ENCODE data around the gene HEATR5A. TPM values are rescaled to one million over a fixed set of nuclear protein-coding genes. Genes with fewer than 3 reads are reported as not detected.

HEATR5A gene
- polyA plus RNA-seq, 3 donors: 13.1 to 21.0 (median 16.8) TPM

DNA sequence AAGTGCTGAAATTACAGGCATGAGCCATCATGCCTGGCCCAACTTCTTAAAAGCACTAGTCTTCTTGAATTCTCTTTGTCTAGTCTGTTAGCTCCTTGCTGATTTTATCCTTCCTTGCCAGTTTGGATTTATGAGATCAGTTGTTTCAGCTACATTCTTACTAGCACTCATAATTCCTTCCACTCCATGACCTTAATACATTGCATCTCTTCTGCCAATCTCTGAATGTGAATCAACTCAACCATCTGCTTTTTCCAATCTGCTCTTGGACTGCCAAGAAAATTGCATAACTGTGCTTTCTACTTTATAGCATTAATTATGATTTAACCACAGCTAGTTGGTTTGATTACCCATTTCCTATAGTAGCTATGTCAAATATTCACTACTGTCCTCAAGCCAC, 14.9 kb upstream of the HEATR5A start:
- Histone ChIP-seq H3K9me3 (replicated peaks in 1 of 2; ENCODE audit: control insufficient read depth in 1 of 2, insufficient read depth in 1 of 2, low read length in 2 of 2) (no peaks in the 10 kb centered on the region), H3K27ac (ENCODE audit: low read depth in 1 of 2, low read length in 2 of 2) (no peak overlapping the region), H3K27me3 (ENCODE audit: control insufficient read depth in 2 of 2, insufficient read depth in 2 of 2, low read length in 2 of 2) (no peaks in the 10 kb centered on the region), H3K4me3 (replicated peaks in 1 of 3; ENCODE audit: low read depth in 2 of 3, low read length in 3 of 3) (no peak overlapping the region), H3K9ac (ENCODE audit: insufficient read depth, low read length, poor library complexity, severe bottlenecking) (no peak overlapping the region), H3K79me2 (ENCODE audit: insufficient read depth, low read length) (no peaks in the 10 kb centered on the region), H2AFZ (ENCODE audit: insufficient read depth, low read depth, low read length, poor library complexity, severe bottlenecking) (no peak overlapping the region), H3K4me1 (ENCODE audit: control insufficient read depth in 1 of 2, insufficient read depth in 2 of 2, low read length in 2 of 2) (no peaks in the 10 kb centered on the region), H3K4me2 (replicated peaks; ENCODE audit: extremely low read depth, low read length, poor library complexity, severe bottlenecking) (no peak overlapping the region), H3K36me3 (replicated peaks in 1 of 2; ENCODE audit: control insufficient read depth in 1 of 2, insufficient read depth in 2 of 2, low read length in 2 of 2) (no peaks in the 10 kb centered on the region), H4K20me1 (ENCODE audit: insufficient read depth, low read length) (no peaks in the 10 kb centered on the region)
- no peaks in the 10 kb centered on the region for H3K27me3 Mint-ChIP-seq (ENCODE audit: low read depth in 3 of 3)
- H3K4me1 Mint-ChIP-seq: peaks cover 5% of the 10 kb centered on the region
- intact Hi-C loops (cut with micrococcal nuclease): no loop called here
- DNase-seq: no peak
- no peak overlapping the region for H3K27ac Mint-ChIP-seq
- peaks cover 5 to 16% (median 7%) of the 10 kb centered on the region in 7 donors for H3K9me3 Mint-ChIP-seq
- no peak overlapping the region for H3K4me3 Mint-ChIP-seq
- TF ChIP-seq, protein P1, sequence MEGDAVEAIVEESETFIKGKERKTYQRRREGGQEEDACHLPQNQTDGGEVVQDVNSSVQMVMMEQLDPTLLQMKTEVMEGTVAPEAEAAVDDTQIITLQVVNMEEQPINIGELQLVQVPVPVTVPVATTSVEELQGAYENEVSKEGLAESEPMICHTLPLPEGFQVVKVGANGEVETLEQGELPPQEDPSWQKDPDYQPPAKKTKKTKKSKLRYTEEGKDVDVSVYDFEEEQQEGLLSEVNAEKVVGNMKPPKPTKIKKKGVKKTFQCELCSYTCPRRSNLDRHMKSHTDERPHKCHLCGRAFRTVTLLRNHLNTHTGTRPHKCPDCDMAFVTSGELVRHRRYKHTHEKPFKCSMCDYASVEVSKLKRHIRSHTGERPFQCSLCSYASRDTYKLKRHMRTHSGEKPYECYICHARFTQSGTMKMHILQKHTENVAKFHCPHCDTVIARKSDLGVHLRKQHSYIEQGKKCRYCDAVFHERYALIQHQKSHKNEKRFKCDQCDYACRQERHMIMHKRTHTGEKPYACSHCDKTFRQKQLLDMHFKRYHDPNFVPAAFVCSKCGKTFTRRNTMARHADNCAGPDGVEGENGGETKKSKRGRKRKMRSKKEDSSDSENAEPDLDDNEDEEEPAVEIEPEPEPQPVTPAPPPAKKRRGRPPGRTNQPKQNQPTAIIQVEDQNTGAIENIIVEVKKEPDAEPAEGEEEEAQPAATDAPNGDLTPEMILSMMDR (IDR thresholded peaks at IDR 0.05): no peak
- peaks cover 2 to 7% of the 10 kb centered on the region in 2 donors for H3K36me3 Mint-ChIP-seq

DNA sequence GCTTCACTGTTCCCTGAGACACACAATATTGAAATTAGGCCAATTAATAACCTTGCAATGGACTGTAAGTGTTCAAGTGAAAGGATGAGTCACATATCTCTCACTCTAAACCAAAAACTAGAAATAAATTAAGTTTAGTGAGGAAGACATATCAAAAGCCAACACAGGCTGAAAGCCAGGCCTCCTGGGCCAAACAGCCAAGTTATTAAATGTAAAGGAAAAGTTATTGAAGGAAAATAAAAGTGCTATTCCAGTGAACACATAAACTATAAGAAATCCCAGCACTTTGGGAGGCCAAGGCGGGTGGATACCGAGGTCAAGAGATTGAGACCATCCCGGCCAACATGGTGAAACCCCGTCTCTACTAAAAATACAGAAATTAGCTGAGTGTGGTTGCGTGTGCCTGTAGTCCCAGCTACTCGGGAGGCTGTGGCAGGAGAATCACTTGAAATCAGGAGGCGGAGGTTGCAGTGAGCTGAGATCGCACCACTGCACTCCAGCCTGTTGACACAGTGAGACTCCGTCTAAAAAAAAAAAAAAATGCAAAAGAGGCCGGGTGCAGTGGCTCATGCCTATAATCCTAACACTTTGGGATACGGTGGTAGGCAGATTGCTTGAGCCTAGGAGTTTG, 10.4 kb upstream of the HEATR5A start:
- Mint-ChIP-seq H3K4me3 (no peak overlapping the region), H3K27ac (peak overlapping the region in 1 of 7 donors; percentile 72), H3K4me1 (peaks cover 2% of the 10 kb centered on the region), H3K36me3 (peaks cover 0 to 2% of the 10 kb centered on the region in 2 donors), H3K27me3 (ENCODE audit: low read depth in 3 of 3) (peaks cover 0 to 2% (median 0%) of the 10 kb centered on the region in 3 donors), H3K9me3 (peaks cover 2 to 14% (median 7%) of the 10 kb centered on the region in 7 donors)
- TF ChIP-seq, protein P1 (IDR thresholded peaks at IDR 0.05): no peak
- no peaks in the 10 kb centered on the region for H4K20me1 ChIP-seq (ENCODE audit: insufficient read depth, low read length)
- H3K4me2 ChIP-seq (replicated peaks; ENCODE audit: extremely low read depth, low read length, poor library complexity, severe bottlenecking): no peak overlapping the region
- H3K27ac ChIP-seq (ENCODE audit: low read depth in 1 of 2, low read length in 2 of 2): no peak overlapping the region
- intact Hi-C loops (cut with micrococcal nuclease): no loop called here
- 95% methylated on average over 8 of the region's 11 CpGs for WGBS (ENCODE audit: insufficient coverage)
- H3K79me2 ChIP-seq (ENCODE audit: insufficient read depth, low read length): no peaks in the 10 kb centered on the region
- H3K4me3 ChIP-seq (replicated peaks in 1 of 3; ENCODE audit: low read depth in 2 of 3, low read length in 3 of 3): no peak overlapping the region
- no peak overlapping the region for H3K9ac ChIP-seq (ENCODE audit: insufficient read depth, low read length, poor library complexity, severe bottlenecking)
- H2AFZ ChIP-seq (ENCODE audit: insufficient read depth, low read depth, low read length, poor library complexity, severe bottlenecking): no peak overlapping the region
- H3K27me3 ChIP-seq (ENCODE audit: control insufficient read depth in 2 of 2, insufficient read depth in 2 of 2, low read length in 2 of 2): no peaks in the 10 kb centered on the region
- DNase-seq: no peak
- no peaks in the 10 kb centered on the region for H3K4me1 ChIP-seq (ENCODE audit: control insufficient read depth in 1 of 2, insufficient read depth in 2 of 2, low read length in 2 of 2)
- no peaks in the 10 kb centered on the region for H3K9me3 ChIP-seq (replicated peaks in 1 of 2; ENCODE audit: control insufficient read depth in 1 of 2, insufficient read depth in 1 of 2, low read length in 2 of 2)
- H3K36me3 ChIP-seq (replicated peaks in 1 of 2; ENCODE audit: control insufficient read depth in 1 of 2, insufficient read depth in 2 of 2, low read length in 2 of 2): no peaks in the 10 kb centered on the region

Measured in CD14-positive monocyte (primary cell).